Astrocyte of the spinal cord (primary cell): Measurements from ENCODE around the gene GAREM1.
"Not testable (repeated sequence)": the region's sequence is repeated elsewhere in the genome, so short reads cannot be mapped to it uniquely, and the experiment has no call there.

Experiments used
- DNase-seq: peaks from one replicate; pipeline ENCODE4 v3.0.0; 2011; ENCODE audit warnings: low read depth, low spot score
- H3K4me3 ChIP-seq: 2 replicates; pipeline ENCODE4 v1.5.1; 2011; ENCODE audit warnings: low read depth, mild to moderate bottlenecking, low read length, moderate library complexity
- CTCF ChIP-seq: IDR thresholded peaks from 2 replicates; pipeline ENCODE4 v1.5.1; 2012; ENCODE audit warnings: low read depth, mild to moderate bottlenecking, low read length, inconsistent platforms
- in situ Hi-C: cut with HindIII; loops from 2 replicates; pipeline ENCODE4 v1.10.0; 2017; ENCODE audit warnings: low sequenced_read_pairs

GAREM1 gene

GRCh38 chr18:32482117-32482516 is 11.4 kb upstream of the GAREM1 start:
- in situ Hi-C loops = no loop called here
- DNase-seq = no peak
- H3K4me3 ChIP-seq = no peak overlapping the region
- TF ChIP-seq CTCF = no peak

GRCh38 chr18:32480581-32480980 is 9.9 kb upstream of the GAREM1 start:
- DNase-seq = no peak
- no peak for TF ChIP-seq CTCF
- in situ Hi-C loops = no loop called here
- H3K4me3 ChIP-seq = no peak overlapping the region

GRCh38 chr18:32478807-32479206 is 8.1 kb upstream of the GAREM1 start:
- DNase-seq = no peak
- in situ Hi-C loops = no loop called here
- H3K4me3 ChIP-seq = no peak overlapping the region
- TF ChIP-seq CTCF = no peak

GRCh38 chr18:32478317-32478716 is 7.6 kb upstream of the GAREM1 start:
- no peak for TF ChIP-seq CTCF
- in situ Hi-C loops = no loop called here
- no peak overlapping the region for H3K4me3 ChIP-seq
- DNase-seq = no peak

- in situ Hi-C loops = no loop called here
- TF ChIP-seq CTCF = no peak
- no peak overlapping the region for H3K4me3 ChIP-seq
- no peak for DNase-seq
These were observed 5.4 kb upstream of the GAREM1 start for GRCh38 chr18:32476106-32476505.

GRCh38 chr18:32475069-32475468 is 4.4 kb upstream of the GAREM1 start:
- DNase-seq, in situ Hi-C loops, H3K4me3 ChIP-seq: not testable (repeated sequence)

GRCh38 chr18:32473325-32473724 is 2.6 kb upstream of the GAREM1 start:
- DNase-seq = no peak
- no peak for TF ChIP-seq CTCF
- no peak overlapping the region for H3K4me3 ChIP-seq
- in situ Hi-C loops = no loop called here
